ENCODE measurements around the gene SLC25A26. TPM values are rescaled to one million over a fixed set of nuclear protein-coding genes. Genes with fewer than 3 reads are reported as not detected.

The SLC25A26 gene
- total and polyA plus RNA-seq, 2 of the 13 experiments (the other 11 are each of a cell fraction or from before 2014, with no cell fraction given): 23.1 to 32.7 TPM

- no peak for TF ChIP-seq AFF4 (CRISPR knock-in tag; IDR thresholded peaks at IDR 0.05)
- TF ChIP-seq ZNF616 (CRISPR knock-in tag; IDR thresholded peaks at IDR 0.05; ENCODE audit: low read depth): no peak
- no peak for TF ChIP-seq CREB3 (CRISPR knock-in tag; IDR thresholded peaks at IDR 0.05)
- no peak for TF ChIP-seq MAF1 (CRISPR knock-in tag; IDR thresholded peaks at IDR 0.05; ENCODE audit: borderline replicate concordance)
- no peak for TF ChIP-seq ATF7-NPFF (CRISPR knock-in tag; IDR thresholded peaks at IDR 0.05; ENCODE audit: low read depth)
- no peak for TF ChIP-seq ZNF644 (CRISPR knock-in tag; IDR thresholded peaks at IDR 0.05; ENCODE audit: low read depth)
- no peak for TF ChIP-seq ZNF124 (CRISPR knock-in tag; IDR thresholded peaks at IDR 0.05)
- no peak for TF ChIP-seq ZNF792 (CRISPR knock-in tag; IDR thresholded peaks at IDR 0.05)
- TF ChIP-seq ARID3A (IDR thresholded peaks at IDR 0.05; ENCODE audit: low read depth, low read length): no peak
- no peak for TF ChIP-seq ZNF570 (CRISPR knock-in tag; IDR thresholded peaks at IDR 0.05; ENCODE audit: borderline replicate concordance)
- no peak for TF ChIP-seq KDM1A (CRISPR knock-in tag; IDR thresholded peaks at IDR 0.05)
- TF ChIP-seq ZNF317 (CRISPR knock-in tag; IDR thresholded peaks at IDR 0.05): no peak
- TF ChIP-seq ZNF704 (CRISPR knock-in tag; IDR thresholded peaks at IDR 0.05; ENCODE audit: borderline replicate concordance): no peak
- no peak for TF ChIP-seq KLF9 (CRISPR knock-in tag; IDR thresholded peaks at IDR 0.05; ENCODE audit: low read depth)
- no peak for TF ChIP-seq ZNF83 (CRISPR knock-in tag; IDR thresholded peaks at IDR 0.05; ENCODE audit: borderline replicate concordance)
- TF ChIP-seq PHF20 (CRISPR knock-in tag; IDR thresholded peaks at IDR 0.05): no peak
- 0 out of 2 replicates have a peak, but pooled peaks have one; percentile 33 for TF ChIP-seq ZNF205 (CRISPR knock-in tag; IDR thresholded peaks at IDR 0.05)
- no peak for TF ChIP-seq CAMTA2 (CRISPR knock-in tag; IDR thresholded peaks at IDR 0.05; ENCODE audit: borderline replicate concordance)
- TF ChIP-seq IKZF1 (IDR thresholded peaks at IDR 0.05): no peak
- TF ChIP-seq HIVEP1 (CRISPR knock-in tag; IDR thresholded peaks at IDR 0.05): no peak
- TF ChIP-seq E2F1 (CRISPR knock-in tag; IDR thresholded peaks at IDR 0.05): no peak
- no peak for TF ChIP-seq MTA1 (CRISPR knock-in tag; IDR thresholded peaks at IDR 0.05; ENCODE audit: borderline replicate concordance)
- no peak for TF ChIP-seq ELF3 (CRISPR knock-in tag; IDR thresholded peaks at IDR 0.05)
- no peak for TF ChIP-seq POGZ (CRISPR knock-in tag; IDR thresholded peaks at IDR 0.05)
Measured at GRCh38 chr3:66407611-66408218, 186.9 kb downstream of the SLC25A26 start (continued).
